CD14-positive monocyte (primary cell): ENCODE data around the gene HDHD5. TPM values are rescaled to one million over a fixed set of nuclear protein-coding genes. Genes with fewer than 3 reads are reported as not detected.

Experiments used
- DNase-seq, 3 donors: peaks; one replicate each; pipeline ENCODE4 v3.0.0-alpha.2; 2011 to 2022
- H2AFZ ChIP-seq: 2 replicates; pipeline ENCODE4 v1.6.0; 2012; ENCODE audit warnings: mild to moderate bottlenecking, low read depth, low read length, inconsistent platforms; ENCODE audit not compliant: insufficient read depth, poor library complexity, severe bottlenecking
- H3K27ac ChIP-seq, 2 donors: 1 replicate in 1 of 2; 2 replicates in 1 of 2; pipeline ENCODE4 v1.5.1; 2012 to 2013; ENCODE audit warnings: low read length in 2 of 2, control low read depth in 1 of 2, inconsistent platforms in 1 of 2, low read depth in 1 of 2, mild to moderate bottlenecking in 1 of 2
- H3K27me3 ChIP-seq, 2 donors: one replicate each; pipeline versions ENCODE4 v1.6.0 to v1.6.1; 2011 to 2013; ENCODE audit warnings: low read length in 2 of 2; ENCODE audit not compliant: control insufficient read depth in 2 of 2, insufficient read depth in 2 of 2
- H3K36me3 ChIP-seq, 2 donors: replicated peaks in 1 of 2; 1 replicate in 1 of 2; 2 replicates in 1 of 2; pipeline versions ENCODE4 v1.5.1 to v1.6.1; 2012 to 2013; ENCODE audit warnings: low read length in 2 of 2, control low read depth in 1 of 2, inconsistent platforms in 1 of 2, mild to moderate bottlenecking in 1 of 2; ENCODE audit not compliant: insufficient read depth in 2 of 2, control insufficient read depth in 1 of 2
- H3K4me1 ChIP-seq, 2 donors: 1 replicate in 1 of 2; 2 replicates in 1 of 2; pipeline versions ENCODE4 v1.5.1 to v1.6.1; 2012 to 2013; ENCODE audit warnings: low read length in 2 of 2, control low read depth in 1 of 2, inconsistent platforms in 1 of 2, mild to moderate bottlenecking in 1 of 2, moderate library complexity in 1 of 2; ENCODE audit not compliant: insufficient read depth in 2 of 2, control insufficient read depth in 1 of 2
- H3K4me2 ChIP-seq: replicated peaks from 2 replicates; pipeline ENCODE3; 2012; ENCODE audit warnings: low read length, moderate library complexity, mild to moderate bottlenecking; ENCODE audit not compliant: poor library complexity, severe bottlenecking; ENCODE audit errors: extremely low read depth
- H3K4me3 ChIP-seq, 3 experiments: fragments of 200-600 bp in 1 of 3; sonication (generic) in 1 of 3; replicated peaks in 1 of 3; 1 replicate in 2 of 3; 2 replicates in 1 of 3; pipeline ENCODE4 v1.5.1; 2011 to 2013; ENCODE audit warnings: low read length in 3 of 3, mild to moderate bottlenecking in 3 of 3, control low read depth in 2 of 3, low read depth in 2 of 3, inconsistent platforms in 1 of 3, moderate library complexity in 1 of 3
- H3K79me2 ChIP-seq: 2 replicates; pipeline ENCODE4 v1.6.0; 2012; ENCODE audit warnings: mild to moderate bottlenecking, control low read depth, inconsistent platforms, low read length, moderate library complexity; ENCODE audit not compliant: insufficient read depth
- H3K9ac ChIP-seq: 2 replicates; pipeline ENCODE4 v1.6.0; 2017; ENCODE audit warnings: low read length, mild to moderate bottlenecking; ENCODE audit not compliant: insufficient read depth, poor library complexity, severe bottlenecking
- H3K9me3 ChIP-seq, 2 donors: replicated peaks in 1 of 2; 1 replicate in 1 of 2; 2 replicates in 1 of 2; pipeline versions ENCODE4 v1.5.1 to v1.6.1; 2012 to 2013; ENCODE audit warnings: low read length in 2 of 2, control low read depth in 1 of 2; ENCODE audit not compliant: control insufficient read depth in 1 of 2, insufficient read depth in 1 of 2
- H4K20me1 ChIP-seq: 2 replicates; pipeline ENCODE4 v1.6.0; 2012; ENCODE audit warnings: mild to moderate bottlenecking, low read length, control low read depth, moderate library complexity; ENCODE audit not compliant: insufficient read depth
- H3K27ac Mint-ChIP-seq, 7 donors: one replicate each; pipeline ENCODE4 v1.8.0; 2020; ENCODE audit warnings: mild to moderate bottlenecking in 7 of 7, mixed read lengths in 7 of 7, moderate library complexity in 6 of 7, inconsistent platforms in 2 of 7
- H3K27me3 Mint-ChIP-seq, 3 donors: one replicate each; pipeline ENCODE4 v1.8.0; 2021 to 2022; ENCODE audit warnings: low read depth in 3 of 3, mild to moderate bottlenecking in 3 of 3, mixed read lengths in 3 of 3, moderate library complexity in 3 of 3, inconsistent platforms in 1 of 3
- H3K36me3 Mint-ChIP-seq, 2 donors: one replicate each; pipeline ENCODE4 v1.8.0; 2020; ENCODE audit warnings: mixed read lengths in 2 of 2, inconsistent platforms in 1 of 2, mild to moderate bottlenecking in 1 of 2
- H3K4me1 Mint-ChIP-seq: one replicate; pipeline ENCODE4 v1.8.0; 2020; ENCODE audit warnings: mild to moderate bottlenecking, mixed read lengths
- H3K4me3 Mint-ChIP-seq, 2 donors: one replicate each; pipeline ENCODE4 v1.8.0; 2020; ENCODE audit warnings: mild to moderate bottlenecking in 2 of 2, mixed read lengths in 2 of 2, moderate library complexity in 1 of 2
- H3K9me3 Mint-ChIP-seq, 7 donors: one replicate each; pipeline ENCODE4 v1.8.0; 2020 to 2022; ENCODE audit warnings: mixed read lengths in 7 of 7, mild to moderate bottlenecking in 6 of 7, moderate library complexity in 6 of 7, inconsistent platforms in 2 of 7
- CTCF ChIP-seq: fragments of 200-600 bp; IDR thresholded peaks from one replicate; pipeline ENCODE4 v1.8.0; 2022; ENCODE audit warnings: antibody characterized with exemption, mild to moderate bottlenecking
- WGBS: methylation state at CpG from one replicate; pipeline ENCODE4 v1.1.5; 2013; ENCODE audit warnings: missing lambda C conversion rate; ENCODE audit not compliant: insufficient coverage; 5-methylcytosine and 5-hydroxymethylcytosine counted together
- intact Hi-C, 2 donors: fragments of 100-400 bp; cut with micrococcal nuclease; formaldehyde crosslinking; loops; one replicate each; pipeline versions ENCODE4 v1.15.0 to v1.15.1; 2023
- polyA plus RNA-seq, 3 donors: library from polyadenylated mRNA; depleted of rRNA in 1 of 3; unstranded in 2 of 3; stranded (reverse) in 1 of 3; fragments of 300-500 nt in 2 of 3; fragments of >200 nt in 1 of 3; fragmentation: Illumina TruSeq in 2 of 3; gene quantifications; 1 replicate in 2 of 3; 2 replicates in 1 of 3; pipeline ENCODE4 v1.2.3, GENCODE V29; 2012 to 2021

The HDHD5 gene
- polyA plus RNA-seq, 3 donors = 75.9 to 119 (median 79.9) TPM

- H4K20me1 ChIP-seq = peaks cover 28% of the 10 kb centered on the region
- no peak for DNase-seq
- peaks cover 70 to 74% of the 10 kb centered on the region in 2 donors for H3K36me3 ChIP-seq
- H3K4me2 ChIP-seq = no peak overlapping the region
- TF ChIP-seq CTCF = no peak
- no peaks in the 10 kb centered on the region for H3K9me3 ChIP-seq
- H3K36me3 Mint-ChIP-seq = peaks cover 63 to 83% of the 10 kb centered on the region in 2 donors
- no peaks in the 10 kb centered on the region for H3K27me3 ChIP-seq
- WGBS = 98% methylated on average over 12 of the region's 17 CpGs
- H3K4me3 ChIP-seq = no peak overlapping the region
- peak overlapping the region in 3 of 7 donors; percentile 10 to 74 (median 38) for H3K27ac Mint-ChIP-seq
- no peaks in the 10 kb centered on the region for H3K9me3 Mint-ChIP-seq
- no peak overlapping the region for H2AFZ ChIP-seq
- H3K27me3 Mint-ChIP-seq = peaks cover 0 to 6% (median 1%) of the 10 kb centered on the region in 3 donors
- no peak overlapping the region for H3K4me3 Mint-ChIP-seq
- intact Hi-C loops = no loop called here
- H3K4me1 Mint-ChIP-seq = peaks cover 11% of the 10 kb centered on the region
- no peak overlapping the region for H3K9ac ChIP-seq
- peaks cover 28% of the 10 kb centered on the region for H3K79me2 ChIP-seq
- no peak overlapping the region for H3K27ac ChIP-seq
- H3K4me1 ChIP-seq = no peaks in the 10 kb centered on the region
These were observed 21.1 kb downstream of the HDHD5 start for GRCh38 chr22:17137861-17138425.

GRCh38 chr22:17137170-17137569 is 21.9 kb downstream of the HDHD5 start:
- no peak overlapping the region for H3K4me3 ChIP-seq
- H3K9me3 ChIP-seq = no peaks in the 10 kb centered on the region
- WGBS = no CpG with 5 or more reads among the region's 4 CpGs
- peaks cover 0 to 6% (median 3%) of the 10 kb centered on the region in 3 donors for H3K27me3 Mint-ChIP-seq
- no peak for DNase-seq
- peaks cover 63 to 66% of the 10 kb centered on the region in 2 donors for H3K36me3 ChIP-seq
- H3K36me3 Mint-ChIP-seq = peaks cover 55 to 75% of the 10 kb centered on the region in 2 donors
- no peak overlapping the region for H3K9ac ChIP-seq
- intact Hi-C loops = no loop called here
- no peak overlapping the region for H3K4me3 Mint-ChIP-seq
- H3K79me2 ChIP-seq = peaks cover 21% of the 10 kb centered on the region
- H3K4me1 ChIP-seq = no peaks in the 10 kb centered on the region
- no peaks in the 10 kb centered on the region for H3K9me3 Mint-ChIP-seq
- no peak for TF ChIP-seq CTCF
- H4K20me1 ChIP-seq = peaks cover 28% of the 10 kb centered on the region
- no peak overlapping the region for H2AFZ ChIP-seq
- H3K27me3 ChIP-seq = no peaks in the 10 kb centered on the region
- no peak overlapping the region for H3K4me2 ChIP-seq
- peak overlapping the region in 2 of 7 donors; percentile 45 to 60 for H3K27ac Mint-ChIP-seq
- peaks cover 11% of the 10 kb centered on the region for H3K4me1 Mint-ChIP-seq
- no peak overlapping the region for H3K27ac ChIP-seq
